ENCODE data around the gene ARL16. TPM values are rescaled to one million over a fixed set of nuclear protein-coding genes. Genes with fewer than 3 reads are reported as not detected.

The ARL16 gene
- total and polyA plus RNA-seq, 4 donors, result 7.9 to 24.3 (median 11.3) TPM

DNA sequence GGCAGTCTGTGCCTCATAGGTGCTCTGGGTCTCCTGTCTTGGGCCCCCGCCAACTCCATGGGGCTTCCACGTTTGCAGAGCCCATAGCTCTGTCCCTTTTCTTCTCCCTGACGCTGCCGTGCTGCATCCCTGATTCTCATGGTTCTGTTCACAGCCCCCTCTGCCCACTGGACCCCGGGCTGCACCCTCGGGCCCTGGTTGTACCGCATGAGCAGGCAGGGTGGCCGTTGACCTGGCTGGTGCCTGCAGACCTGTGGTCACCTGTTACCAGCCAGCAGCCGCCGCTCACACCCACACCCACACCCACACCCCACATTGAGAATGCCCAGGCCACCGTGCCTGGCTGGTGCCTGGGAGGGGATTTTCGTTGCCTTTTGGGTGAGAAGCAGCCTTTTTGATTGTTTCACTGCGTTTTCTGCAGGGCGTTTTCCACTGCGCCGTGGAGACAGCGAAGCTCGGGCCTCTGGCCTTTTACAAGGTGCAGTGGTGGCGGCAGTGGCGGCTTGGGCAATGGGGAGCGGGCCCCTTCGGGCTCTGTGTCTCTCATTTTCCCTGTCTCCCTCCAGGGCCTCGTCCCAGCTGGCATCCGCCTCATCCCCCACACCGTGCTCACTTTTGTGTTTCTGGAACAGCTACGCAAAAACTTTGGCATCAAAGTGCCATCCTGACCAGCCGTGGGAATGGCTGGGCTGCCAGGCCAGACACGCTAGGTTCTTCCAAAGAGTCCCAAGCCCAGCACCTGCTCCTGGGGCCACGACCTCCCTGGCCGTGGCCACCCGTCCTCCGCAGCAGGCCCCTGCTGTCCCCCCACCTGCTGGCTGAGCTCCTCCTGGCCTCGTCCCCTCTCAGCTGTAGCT is 36.0 kb upstream of the ARL16 start:
- H3K9ac ChIP-seq (ENCODE audit: low read depth in 1 of 2, low read length in 2 of 2), result no peak overlapping the region
- no peak for DNase-seq (ENCODE audit: low spot score)

DNA sequence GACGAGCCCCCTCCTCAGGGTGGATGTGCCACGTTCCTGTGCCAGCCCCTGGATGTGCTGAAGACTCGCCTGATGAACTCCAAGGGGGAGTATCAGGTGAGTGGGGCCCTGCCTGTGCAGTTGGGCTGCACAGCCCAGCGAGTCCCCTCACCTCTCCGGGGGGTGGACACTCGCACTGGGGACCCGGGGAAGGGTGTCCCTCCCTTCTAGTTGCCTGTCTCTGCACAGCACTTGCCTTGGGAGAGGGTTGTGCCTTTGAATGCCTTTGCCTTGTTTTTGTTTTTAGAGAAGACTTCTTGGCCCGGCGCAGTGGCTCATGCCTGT is 34.1 kb upstream of the ARL16 start:
- no peak overlapping the region for H3K27ac ChIP-seq (ENCODE audit: low read depth in 1 of 2, low read length in 2 of 2)
- peaks cover 12 to 66% (median 42%) of the 10 kb centered on the region in 4 donors for H3K4me1 ChIP-seq (ENCODE audit: control insufficient read depth in 4 of 4, insufficient read depth in 4 of 4, low read length in 3 of 4)
- H3K27me3 ChIP-seq (ENCODE audit: control insufficient read depth in 4 of 4, insufficient read depth in 4 of 4, low read length in 3 of 4), result no peaks in the 10 kb centered on the region
- no peak overlapping the region for H3K9ac ChIP-seq (ENCODE audit: low read depth in 1 of 2, low read length in 2 of 2)
- no peak for DNase-seq (ENCODE audit: low spot score)
- WGBS, result 98% methylated on average over 9 of the region's 9 CpGs
- H3K4me3 ChIP-seq (ENCODE audit: low read depth in 1 of 3, low read length in 3 of 3), result no peak overlapping the region
- peaks cover 0 to 7% (median 4%) of the 10 kb centered on the region in 4 donors for H3K36me3 ChIP-seq (ENCODE audit: control insufficient read depth in 4 of 4, insufficient read depth in 3 of 4, low read depth in 1 of 4, low read length in 3 of 4)
- no peaks in the 10 kb centered on the region for H3K9me3 ChIP-seq (ENCODE audit: control insufficient read depth in 4 of 4, low read length in 3 of 4)
- TF ChIP-seq, protein P1, sequence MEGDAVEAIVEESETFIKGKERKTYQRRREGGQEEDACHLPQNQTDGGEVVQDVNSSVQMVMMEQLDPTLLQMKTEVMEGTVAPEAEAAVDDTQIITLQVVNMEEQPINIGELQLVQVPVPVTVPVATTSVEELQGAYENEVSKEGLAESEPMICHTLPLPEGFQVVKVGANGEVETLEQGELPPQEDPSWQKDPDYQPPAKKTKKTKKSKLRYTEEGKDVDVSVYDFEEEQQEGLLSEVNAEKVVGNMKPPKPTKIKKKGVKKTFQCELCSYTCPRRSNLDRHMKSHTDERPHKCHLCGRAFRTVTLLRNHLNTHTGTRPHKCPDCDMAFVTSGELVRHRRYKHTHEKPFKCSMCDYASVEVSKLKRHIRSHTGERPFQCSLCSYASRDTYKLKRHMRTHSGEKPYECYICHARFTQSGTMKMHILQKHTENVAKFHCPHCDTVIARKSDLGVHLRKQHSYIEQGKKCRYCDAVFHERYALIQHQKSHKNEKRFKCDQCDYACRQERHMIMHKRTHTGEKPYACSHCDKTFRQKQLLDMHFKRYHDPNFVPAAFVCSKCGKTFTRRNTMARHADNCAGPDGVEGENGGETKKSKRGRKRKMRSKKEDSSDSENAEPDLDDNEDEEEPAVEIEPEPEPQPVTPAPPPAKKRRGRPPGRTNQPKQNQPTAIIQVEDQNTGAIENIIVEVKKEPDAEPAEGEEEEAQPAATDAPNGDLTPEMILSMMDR (IDR thresholded peaks at IDR 0.05; ENCODE audit: low read depth, low read length, missing input control), result no peak
- TF ChIP-seq FOXA1 (IDR thresholded peaks at IDR 0.05) (no peak), NR2F2 (IDR thresholded peaks at IDR 0.05) (no peak), GABPA (IDR thresholded peaks at IDR 0.05 in 1 of 2, conservative IDR thresholded peaks at IDR 0.05 in 1 of 2) (no peak), EGR1 (IDR thresholded peaks at IDR 0.05; ENCODE audit: low read depth in 2 of 2) (no peak), HNF4A (conservative IDR thresholded peaks at IDR 0.05) (no peak)
- TF ChIP-seq, protein P2, sequence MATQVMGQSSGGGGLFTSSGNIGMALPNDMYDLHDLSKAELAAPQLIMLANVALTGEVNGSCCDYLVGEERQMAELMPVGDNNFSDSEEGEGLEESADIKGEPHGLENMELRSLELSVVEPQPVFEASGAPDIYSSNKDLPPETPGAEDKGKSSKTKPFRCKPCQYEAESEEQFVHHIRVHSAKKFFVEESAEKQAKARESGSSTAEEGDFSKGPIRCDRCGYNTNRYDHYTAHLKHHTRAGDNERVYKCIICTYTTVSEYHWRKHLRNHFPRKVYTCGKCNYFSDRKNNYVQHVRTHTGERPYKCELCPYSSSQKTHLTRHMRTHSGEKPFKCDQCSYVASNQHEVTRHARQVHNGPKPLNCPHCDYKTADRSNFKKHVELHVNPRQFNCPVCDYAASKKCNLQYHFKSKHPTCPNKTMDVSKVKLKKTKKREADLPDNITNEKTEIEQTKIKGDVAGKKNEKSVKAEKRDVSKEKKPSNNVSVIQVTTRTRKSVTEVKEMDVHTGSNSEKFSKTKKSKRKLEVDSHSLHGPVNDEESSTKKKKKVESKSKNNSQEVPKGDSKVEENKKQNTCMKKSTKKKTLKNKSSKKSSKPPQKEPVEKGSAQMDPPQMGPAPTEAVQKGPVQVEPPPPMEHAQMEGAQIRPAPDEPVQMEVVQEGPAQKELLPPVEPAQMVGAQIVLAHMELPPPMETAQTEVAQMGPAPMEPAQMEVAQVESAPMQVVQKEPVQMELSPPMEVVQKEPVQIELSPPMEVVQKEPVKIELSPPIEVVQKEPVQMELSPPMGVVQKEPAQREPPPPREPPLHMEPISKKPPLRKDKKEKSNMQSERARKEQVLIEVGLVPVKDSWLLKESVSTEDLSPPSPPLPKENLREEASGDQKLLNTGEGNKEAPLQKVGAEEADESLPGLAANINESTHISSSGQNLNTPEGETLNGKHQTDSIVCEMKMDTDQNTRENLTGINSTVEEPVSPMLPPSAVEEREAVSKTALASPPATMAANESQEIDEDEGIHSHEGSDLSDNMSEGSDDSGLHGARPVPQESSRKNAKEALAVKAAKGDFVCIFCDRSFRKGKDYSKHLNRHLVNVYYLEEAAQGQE (IDR thresholded peaks at IDR 0.05), result no peak
- TF ChIP-seq, protein P3, sequence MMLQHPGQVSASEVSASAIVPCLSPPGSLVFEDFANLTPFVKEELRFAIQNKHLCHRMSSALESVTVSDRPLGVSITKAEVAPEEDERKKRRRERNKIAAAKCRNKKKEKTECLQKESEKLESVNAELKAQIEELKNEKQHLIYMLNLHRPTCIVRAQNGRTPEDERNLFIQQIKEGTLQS (IDR thresholded peaks at IDR 0.05), result no peak

More for the DNA sequence above, 36.0 kb upstream of the ARL16 start:
- TF ChIP-seq, protein P1 (IDR thresholded peaks at IDR 0.05; ENCODE audit: low read depth, low read length, missing input control), result no peak
- TF ChIP-seq, protein P4, sequence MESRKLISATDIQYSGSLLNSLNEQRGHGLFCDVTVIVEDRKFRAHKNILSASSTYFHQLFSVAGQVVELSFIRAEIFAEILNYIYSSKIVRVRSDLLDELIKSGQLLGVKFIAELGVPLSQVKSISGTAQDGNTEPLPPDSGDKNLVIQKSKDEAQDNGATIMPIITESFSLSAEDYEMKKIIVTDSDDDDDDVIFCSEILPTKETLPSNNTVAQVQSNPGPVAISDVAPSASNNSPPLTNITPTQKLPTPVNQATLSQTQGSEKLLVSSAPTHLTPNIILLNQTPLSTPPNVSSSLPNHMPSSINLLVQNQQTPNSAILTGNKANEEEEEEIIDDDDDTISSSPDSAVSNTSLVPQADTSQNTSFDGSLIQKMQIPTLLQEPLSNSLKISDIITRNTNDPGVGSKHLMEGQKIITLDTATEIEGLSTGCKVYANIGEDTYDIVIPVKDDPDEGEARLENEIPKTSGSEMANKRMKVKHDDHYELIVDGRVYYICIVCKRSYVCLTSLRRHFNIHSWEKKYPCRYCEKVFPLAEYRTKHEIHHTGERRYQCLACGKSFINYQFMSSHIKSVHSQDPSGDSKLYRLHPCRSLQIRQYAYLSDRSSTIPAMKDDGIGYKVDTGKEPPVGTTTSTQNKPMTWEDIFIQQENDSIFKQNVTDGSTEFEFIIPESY (IDR thresholded peaks at IDR 0.05), result no peak
- TF ChIP-seq NR2F2 (IDR thresholded peaks at IDR 0.05) (no peak), TAF1 (conservative IDR thresholded peaks at IDR 0.05) (no peak), YY1 (IDR thresholded peaks at IDR 0.05) (no peak), FOXA1 (IDR thresholded peaks at IDR 0.05) (no peak), FOXA2 (IDR thresholded peaks at IDR 0.05) (no peak), SP1 (IDR thresholded peaks at IDR 0.05) (no peak)
- TF ChIP-seq, protein P2 (IDR thresholded peaks at IDR 0.05), result no peak
- WGBS, result 66% methylated on average over 32 of the region's 33 CpGs
- peaks cover 12 to 58% (median 41%) of the 10 kb centered on the region in 4 donors for H3K4me1 ChIP-seq (ENCODE audit: control insufficient read depth in 4 of 4, insufficient read depth in 4 of 4, low read length in 3 of 4)
- no peaks in the 10 kb centered on the region for H3K9me3 ChIP-seq (ENCODE audit: control insufficient read depth in 4 of 4, low read length in 3 of 4)
- peaks cover 0 to 7% (median 4%) of the 10 kb centered on the region in 4 donors for H3K36me3 ChIP-seq (ENCODE audit: control insufficient read depth in 4 of 4, insufficient read depth in 3 of 4, low read depth in 1 of 4, low read length in 3 of 4)
- H3K4me3 ChIP-seq (ENCODE audit: low read depth in 1 of 3, low read length in 3 of 3), result no peak overlapping the region
- no peak overlapping the region for H3K27ac ChIP-seq (ENCODE audit: low read depth in 1 of 2, low read length in 2 of 2)
- H3K27me3 ChIP-seq (ENCODE audit: control insufficient read depth in 4 of 4, insufficient read depth in 4 of 4, low read length in 3 of 4), result no peaks in the 10 kb centered on the region
